ENCODE results near the gene ENOX1.
A peak's percentile ranks its signal among the peaks of the same experiment; 100 is the strongest.

Gene ENOX1

GRCh38 chr13:43377973-43378372 is 408.8 kb downstream of the ENOX1 start:
- Histone ChIP-seq H3K9ac (ENCODE audit: low read length) (no peak overlapping the region), H3K79me2 (ENCODE audit: low read length) (no peaks in the 10 kb centered on the region), H3K36me3 (replicated peaks; ENCODE audit: low read depth, low read length) (no peaks in the 10 kb centered on the region), H3K9me3 (ENCODE audit: insufficient read depth, low read length) (peaks cover 8% of the 10 kb centered on the region; the same call in 1 of the 2 replicates), H3K4me2 (ENCODE audit: low read length) (no peak overlapping the region), H2AFZ (ENCODE audit: low read depth, low read length) (no peak overlapping the region), H3K27me3 (ENCODE audit: low read depth, low read length) (no peaks in the 10 kb centered on the region), H4K20me1 (ENCODE audit: insufficient read depth, low read length) (no peaks in the 10 kb centered on the region), H3K4me1 (ENCODE audit: low read length) (peaks cover 23% of the 10 kb centered on the region), H3K27ac (ENCODE audit: low read length) (no peak overlapping the region), H3K4me3 (ENCODE audit: low read length) (no peak overlapping the region)
- TF ChIP-seq EZH2phosphoT487 (IDR thresholded peaks at IDR 0.05; ENCODE audit: low read depth) (no peak), CTCF (IDR thresholded peaks at IDR 0.05; ENCODE audit: low read depth, low read length) (no peak)

- H3K9me3 ChIP-seq (ENCODE audit: insufficient read depth, low read length): peaks cover 8% of the 10 kb centered on the region; the same call in 1 of the 2 replicates
- TF ChIP-seq CTCF (IDR thresholded peaks at IDR 0.05; ENCODE audit: low read depth, low read length): no peak
- no peak for TF ChIP-seq EZH2phosphoT487 (IDR thresholded peaks at IDR 0.05; ENCODE audit: low read depth)
- H3K4me1 ChIP-seq (ENCODE audit: low read length): peaks cover 23% of the 10 kb centered on the region
- no peak overlapping the region for H3K9ac ChIP-seq (ENCODE audit: low read length)
- no peak overlapping the region for H3K4me2 ChIP-seq (ENCODE audit: low read length)
- no peaks in the 10 kb centered on the region for H3K36me3 ChIP-seq (replicated peaks; ENCODE audit: low read depth, low read length)
- H3K4me3 ChIP-seq (ENCODE audit: low read length): no peak overlapping the region
- no peak overlapping the region for H3K27ac ChIP-seq (ENCODE audit: low read length)
- no peak overlapping the region for H2AFZ ChIP-seq (ENCODE audit: low read depth, low read length)
- no peaks in the 10 kb centered on the region for H3K79me2 ChIP-seq (ENCODE audit: low read length)
- H4K20me1 ChIP-seq (ENCODE audit: insufficient read depth, low read length): no peaks in the 10 kb centered on the region
- no peaks in the 10 kb centered on the region for H3K27me3 ChIP-seq (ENCODE audit: low read depth, low read length)
Measured at GRCh38 chr13:43377149-43377548, 409.6 kb downstream of the ENOX1 start.

GRCh38 chr13:43376596-43376995 is 410.2 kb downstream of the ENOX1 start:
- no peak overlapping the region for H3K27ac ChIP-seq (ENCODE audit: low read length)
- H3K27me3 ChIP-seq (ENCODE audit: low read depth, low read length): no peaks in the 10 kb centered on the region
- H3K9me3 ChIP-seq (ENCODE audit: insufficient read depth, low read length): peaks cover 8% of the 10 kb centered on the region; the same call in 1 of the 2 replicates
- TF ChIP-seq EZH2phosphoT487 (IDR thresholded peaks at IDR 0.05; ENCODE audit: low read depth) (no peak), CTCF (IDR thresholded peaks at IDR 0.05; ENCODE audit: low read depth, low read length) (no peak)
- H3K36me3 ChIP-seq (replicated peaks; ENCODE audit: low read depth, low read length): no peaks in the 10 kb centered on the region
- H4K20me1 ChIP-seq (ENCODE audit: insufficient read depth, low read length): no peaks in the 10 kb centered on the region
- no peak overlapping the region for H2AFZ ChIP-seq (ENCODE audit: low read depth, low read length)
- H3K4me2 ChIP-seq (ENCODE audit: low read length): no peak overlapping the region
- no peak overlapping the region for H3K4me3 ChIP-seq (ENCODE audit: low read length)
- H3K79me2 ChIP-seq (ENCODE audit: low read length): no peaks in the 10 kb centered on the region
- peaks cover 23% of the 10 kb centered on the region for H3K4me1 ChIP-seq (ENCODE audit: low read length)
- no peak overlapping the region for H3K9ac ChIP-seq (ENCODE audit: low read length)

GRCh38 chr13:43375797-43376465 is 410.8 kb downstream of the ENOX1 start:
- Histone ChIP-seq H2AFZ (ENCODE audit: low read depth, low read length) (no peak overlapping the region), H3K4me2 (ENCODE audit: low read length) (peak overlapping the region; percentile 48; the same call in 1 of the 2 replicates), H3K79me2 (ENCODE audit: low read length) (no peaks in the 10 kb centered on the region), H3K36me3 (replicated peaks; ENCODE audit: low read depth, low read length) (no peaks in the 10 kb centered on the region), H3K27ac (ENCODE audit: low read length) (no peak overlapping the region), H3K9me3 (ENCODE audit: insufficient read depth, low read length) (peaks cover 8% of the 10 kb centered on the region; the same call in 1 of the 2 replicates), H3K9ac (ENCODE audit: low read length) (no peak overlapping the region), H3K4me1 (ENCODE audit: low read length) (peaks cover 23% of the 10 kb centered on the region), H3K27me3 (ENCODE audit: low read depth, low read length) (no peaks in the 10 kb centered on the region), H3K4me3 (ENCODE audit: low read length) (no peak overlapping the region), H4K20me1 (ENCODE audit: insufficient read depth, low read length) (no peaks in the 10 kb centered on the region)
- TF ChIP-seq CTCF (IDR thresholded peaks at IDR 0.05; ENCODE audit: low read depth, low read length): no peak
- no peak for TF ChIP-seq EZH2phosphoT487 (IDR thresholded peaks at IDR 0.05; ENCODE audit: low read depth)
